H1 (cell line): ENCODE data around the gene NOP16.

Source experiments
- EP300 ChIP-seq, 2 experiments: IDR thresholded peaks; 1 replicate in 1 of 2; 2 replicates in 1 of 2; pipeline ENCODE4 v1.6.1; 2011 to 2012; ENCODE audit warnings: low read depth in 2 of 2, low read length in 2 of 2, mild to moderate bottlenecking in 2 of 2, borderline replicate concordance in 1 of 2, inconsistent platforms in 1 of 2, moderate library complexity in 1 of 2
- EZH2 ChIP-seq: fragments of 200-600 bp; sonication (generic); IDR thresholded peaks from 2 replicates; pipeline ENCODE4 v1.7.1; 2012; ENCODE audit warnings: low read depth, mild to moderate bottlenecking, moderate library complexity, low read length, inconsistent platforms; ENCODE audit not compliant: severe bottlenecking
- MAX ChIP-seq: IDR thresholded peaks from 2 replicates; pipeline ENCODE4 v1.6.1; 2012; ENCODE audit warnings: inconsistent platforms
- POLR2A ChIP-seq, 2 experiments: IDR thresholded peaks; 1 replicate in 1 of 2; 2 replicates in 1 of 2; pipeline ENCODE4 v1.6.1; 2011; ENCODE audit warnings: low read depth in 2 of 2, low read length in 2 of 2, mild to moderate bottlenecking in 2 of 2; ENCODE audit errors: control extremely low read depth in 1 of 2
- RAD21 ChIP-seq, 2 experiments: IDR thresholded peaks in 1 of 2; conservative IDR thresholded peaks in 1 of 2; 2 replicates each; pipeline ENCODE4 v1.6.1; 2011; ENCODE audit warnings: low read depth in 2 of 2, low read length in 2 of 2, improper control_type of control experiment in 1 of 2, inconsistent platforms in 1 of 2, mild to moderate bottlenecking in 1 of 2, moderate library complexity in 1 of 2
- RFX5 ChIP-seq: IDR thresholded peaks from 2 replicates; pipeline ENCODE4 v1.6.1; 2011; ENCODE audit warnings: low read depth, low read length, improper control_type of control experiment, borderline replicate concordance
- RXRA ChIP-seq: IDR thresholded peaks from 2 replicates; pipeline ENCODE4 v1.6.1; 2011; ENCODE audit warnings: low read depth, mild to moderate bottlenecking, low read length, moderate library complexity; ENCODE audit not compliant: insufficient read depth
- SP2 ChIP-seq: IDR thresholded peaks from 2 replicates; pipeline ENCODE4 v1.6.1; 2012; ENCODE audit warnings: mild to moderate bottlenecking, low read length, inconsistent platforms
- TAF1 ChIP-seq: IDR thresholded peaks from 2 replicates; pipeline ENCODE4 v1.6.1; 2011; ENCODE audit warnings: mild to moderate bottlenecking, low read depth, low read length
- TBP ChIP-seq: IDR thresholded peaks from 2 replicates; pipeline ENCODE4 v1.6.1; 2011; ENCODE audit warnings: low read depth, low read length, improper control_type of control experiment

DNA sequence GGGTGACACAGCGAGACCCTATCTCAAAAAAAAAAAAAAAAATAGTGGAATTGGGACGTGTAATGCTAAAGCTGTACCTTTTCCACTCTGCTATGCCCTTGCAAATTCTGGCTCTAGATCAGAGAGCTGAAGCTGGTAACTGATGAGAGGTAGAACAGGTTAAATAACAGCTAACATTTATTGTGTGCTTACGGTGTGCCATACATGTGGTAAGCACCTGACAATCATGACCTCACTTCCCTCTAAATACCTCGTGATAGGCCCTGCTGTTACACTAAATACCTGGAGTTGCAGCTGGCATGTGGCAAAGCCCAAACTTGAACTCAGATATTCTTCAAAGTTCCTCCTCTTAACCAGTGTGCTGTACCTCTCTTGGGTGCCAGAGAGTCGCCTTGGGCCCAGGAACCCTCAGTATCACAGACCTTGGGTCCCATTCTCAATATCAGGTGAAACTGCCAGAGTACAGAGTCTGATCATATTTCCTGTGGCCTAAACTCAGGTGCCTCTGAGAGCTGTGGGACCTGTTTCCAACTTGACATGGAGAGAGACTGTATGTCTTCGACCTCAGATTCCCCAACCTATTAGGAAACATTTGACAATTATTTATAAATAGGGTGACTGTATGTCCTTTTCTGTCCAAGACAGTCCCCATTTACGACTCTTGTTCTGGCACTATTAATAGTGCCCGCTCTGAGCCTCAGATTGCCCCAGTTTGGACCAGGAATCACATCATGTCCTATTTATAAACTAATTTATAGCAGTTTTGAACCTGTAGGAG is 18.3 kb downstream of the NOP16 start:
- TF ChIP-seq POLR2A (IDR thresholded peaks at IDR 0.05; ENCODE audit: control extremely low read depth in 1 of 2, low read depth in 2 of 2, low read length in 2 of 2) (no peak), EZH2 (no peak), TAF1 (no peak), MAX (no peak), RFX5 (no peak), TBP (no peak), RXRA (no peak), SP2 (no peak), RAD21 (IDR thresholded peaks at IDR 0.05 in 1 of 2, conservative IDR thresholded peaks at IDR 0.05 in 1 of 2; ENCODE audit: low read depth in 2 of 2, low read length in 2 of 2) (no peak), EP300 (IDR thresholded peaks at IDR 0.05; ENCODE audit: borderline replicate concordance in 1 of 2, low read depth in 2 of 2, low read length in 2 of 2) (no peak)
